ENCODE results near the gene RHBDL1. TPM values are rescaled to one million over a fixed set of nuclear protein-coding genes. Genes with fewer than 3 reads are reported as not detected.

Gene RHBDL1
- total and polyA plus RNA-seq, 2 of the 8 experiments (the other 6 are each of a cell fraction or from before 2014, with no cell fraction given), result 4.0 to 8.1 TPM

DNA sequence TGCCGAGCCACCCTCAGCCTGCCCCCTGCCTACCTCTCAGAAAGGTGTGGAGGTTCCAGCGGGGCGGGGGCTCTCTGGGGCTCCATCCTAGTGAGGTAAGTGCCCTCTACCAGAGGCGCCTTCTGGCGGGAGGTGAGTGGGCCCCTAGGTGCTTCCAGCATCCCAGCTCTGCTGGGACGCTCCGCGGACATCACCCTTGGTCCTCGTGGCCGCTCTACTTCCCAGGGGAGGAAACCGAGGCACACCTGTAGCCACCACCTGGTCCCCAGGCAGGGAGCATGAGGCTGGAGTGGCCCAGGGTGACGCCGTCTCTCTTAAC, 32.5 kb upstream of the RHBDL1 start (continued):
- no peak for TF ChIP-seq ZNF274 (IDR thresholded peaks at IDR 0.05; ENCODE audit: borderline replicate concordance, extremely low read depth, low read length)
- no peak for TF ChIP-seq EGR1 (IDR thresholded peaks at IDR 0.05; ENCODE audit: borderline replicate concordance, low read depth, low read length)
- no peak for TF ChIP-seq HDAC6 (IDR thresholded peaks at IDR 0.05; ENCODE audit: low read depth, low read length)
